C4-2B (cell line): ENCODE measurements around the gene NDUFB8.

Source experiments
- CTCF ChIP-seq: fragments of 450-650 bp; conservative IDR thresholded peaks from 2 replicates; pipeline ENCODE4 v1.5.1; 2017; ENCODE audit warnings: mild to moderate bottlenecking
- ZFX ChIP-seq: fragments of 450-650 bp; IDR thresholded peaks from 2 replicates; pipeline ENCODE4 v1.6.1; 2017

DNA sequence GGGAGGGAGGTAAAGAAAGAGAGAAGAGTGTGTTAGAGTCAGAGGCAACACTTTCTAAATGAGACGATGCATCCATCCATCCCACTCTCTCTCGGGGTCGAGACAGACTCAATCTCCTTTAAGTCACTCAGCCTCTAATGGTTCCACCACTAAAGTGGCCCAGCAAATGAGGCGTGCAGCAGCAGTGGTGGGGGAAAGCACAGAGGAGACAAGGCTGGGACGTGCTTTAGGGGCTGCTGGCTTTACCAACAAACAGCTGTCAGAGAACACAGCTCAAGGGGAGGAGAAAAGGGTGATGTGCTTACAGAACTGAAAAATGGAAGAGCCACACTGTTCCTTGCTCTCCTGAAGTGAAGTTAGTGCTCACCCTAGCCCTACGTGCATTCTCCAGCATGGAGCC lies 5.5 kb downstream of the NDUFB8 start:
- TF ChIP-seq CTCF = no peak
- no peak for TF ChIP-seq ZFX
